CD4-positive, alpha-beta T cell treated with Interleukin-15 for 1 hour (primary cell): ENCODE data around the gene BTRC.
A peak's percentile ranks its signal among the peaks of the same experiment; 100 is the strongest.
"Not testable (repeated sequence)": the region's sequence is repeated elsewhere in the genome, so short reads cannot be mapped to it uniquely, and the experiment has no call there.

Experiments
- DNase-seq: peaks from one replicate; pipeline ENCODE4 v3.0.0-alpha.2; 2020

The BTRC gene

DNA sequence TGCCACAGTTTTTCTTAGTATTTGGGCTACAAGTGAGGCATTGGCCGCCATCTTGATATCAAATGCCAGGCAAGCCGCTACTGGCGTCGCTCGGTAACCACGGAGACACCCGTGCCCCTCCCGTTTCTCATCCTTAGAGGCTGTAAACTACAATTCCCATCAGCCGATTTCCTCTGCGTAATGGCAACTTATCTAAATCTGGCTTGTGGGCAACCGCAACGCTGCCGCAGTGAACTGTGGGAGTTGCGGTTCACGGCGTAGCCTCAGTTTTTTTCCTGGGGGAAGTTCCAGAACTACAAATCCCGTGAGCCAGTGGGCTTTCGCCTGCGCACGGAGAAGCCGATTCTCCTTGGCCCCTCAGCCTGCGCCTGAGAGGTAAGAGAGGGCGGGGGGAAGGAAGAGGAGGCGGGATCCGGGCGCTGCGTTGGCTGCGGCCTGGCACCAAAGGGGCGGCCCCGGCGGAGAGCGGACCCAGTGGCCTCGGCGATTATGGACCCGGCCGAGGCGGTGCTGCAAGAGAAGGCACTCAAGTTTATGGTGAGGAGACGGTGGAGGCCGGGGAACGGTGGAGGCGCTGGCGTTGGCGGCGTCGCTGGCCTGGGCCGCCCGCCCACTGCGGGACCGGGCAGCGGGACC is at the start of gene BTRC:
Gene BTRC, plus strand, starts transcription at position 474 of the 636 bp plus-strand sequence. Its CDS starts 16 bp downstream, at position 490.
- DNase-seq = peak; percentile 98

DNA sequence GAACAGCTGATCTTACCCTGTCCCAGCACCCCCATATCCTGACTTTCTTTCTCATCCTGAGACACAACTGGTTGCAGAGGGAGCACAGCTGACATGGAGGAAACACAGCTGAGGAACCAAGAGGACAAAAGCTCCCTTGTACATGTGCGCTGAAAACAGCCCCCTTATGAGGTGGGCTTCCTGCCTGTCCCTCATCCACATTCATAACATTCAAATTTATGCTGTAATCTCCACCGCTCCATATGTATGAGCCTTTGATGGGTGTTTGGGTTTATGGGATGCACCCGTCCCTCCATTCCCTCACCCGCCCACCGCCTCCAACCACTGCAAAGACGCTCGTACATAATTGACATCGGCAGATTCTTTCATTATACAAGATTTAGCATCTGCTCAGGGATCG is 49.6 kb upstream of the BTRC start:
- DNase-seq = no peak

DNA sequence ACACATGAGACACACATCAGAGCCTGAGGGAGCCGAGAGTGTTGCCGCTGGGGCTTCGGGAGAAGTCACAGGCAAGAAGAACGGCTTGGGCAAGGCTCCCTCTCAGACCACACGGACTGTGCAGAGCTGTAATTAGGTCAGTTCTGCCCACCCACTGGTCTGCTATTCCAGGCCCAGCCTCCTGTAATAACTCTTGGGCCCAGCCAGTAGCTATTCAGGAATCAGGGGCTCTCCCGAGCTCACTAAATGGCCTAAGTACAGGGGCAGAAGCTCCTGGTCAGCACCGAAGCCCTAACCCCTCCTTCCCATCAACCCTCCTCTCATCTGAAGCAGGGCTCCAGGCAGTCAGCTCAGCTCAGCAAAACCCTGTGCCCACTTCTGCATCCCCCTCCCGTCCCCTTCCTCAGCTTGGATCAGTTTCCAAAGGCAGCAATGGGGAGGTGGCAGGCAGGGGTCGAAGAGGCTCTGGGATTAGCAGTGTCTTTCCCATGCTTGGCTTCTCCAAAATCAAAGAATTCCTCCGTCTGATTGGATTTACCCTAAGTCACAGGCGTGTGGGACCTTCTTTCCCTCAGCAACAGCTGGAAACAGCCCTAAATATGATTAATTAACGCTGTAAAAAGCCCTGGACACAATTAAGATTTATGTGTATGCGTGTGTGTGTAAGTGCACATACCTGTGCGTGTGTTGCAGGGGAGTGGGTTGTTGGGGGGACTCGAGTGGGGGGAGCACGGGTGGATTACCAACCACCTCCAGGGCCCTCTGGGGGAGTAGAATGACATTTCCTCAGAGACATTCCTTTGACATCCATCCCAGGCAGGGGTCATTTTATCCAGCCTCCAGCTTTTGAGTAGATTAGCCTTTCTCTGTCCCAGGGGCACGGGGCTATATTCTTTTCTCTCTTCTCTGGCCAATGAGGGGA is 48.4 kb upstream of the BTRC start:
- DNase-seq = no peak

DNA sequence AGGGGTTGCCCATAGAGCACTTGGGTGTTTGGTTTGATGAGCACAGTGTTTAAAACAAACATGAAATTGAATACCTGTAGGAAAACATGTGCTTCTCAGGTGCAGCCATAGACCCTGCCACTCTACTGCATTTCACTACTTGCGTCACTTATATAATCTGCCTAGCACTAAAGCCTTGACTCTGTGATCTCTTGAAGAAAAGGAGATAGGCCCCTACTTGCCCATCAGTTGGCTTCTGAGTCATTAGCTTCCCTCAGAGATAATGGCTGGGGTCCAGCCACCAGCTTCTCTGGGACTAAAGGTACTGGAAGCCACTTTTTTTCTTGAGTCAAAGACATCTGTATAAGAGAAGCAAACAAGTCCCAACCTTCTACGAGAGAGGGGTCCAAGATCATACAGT is 45.9 kb upstream of the BTRC start:
- no peak for DNase-seq

DNA sequence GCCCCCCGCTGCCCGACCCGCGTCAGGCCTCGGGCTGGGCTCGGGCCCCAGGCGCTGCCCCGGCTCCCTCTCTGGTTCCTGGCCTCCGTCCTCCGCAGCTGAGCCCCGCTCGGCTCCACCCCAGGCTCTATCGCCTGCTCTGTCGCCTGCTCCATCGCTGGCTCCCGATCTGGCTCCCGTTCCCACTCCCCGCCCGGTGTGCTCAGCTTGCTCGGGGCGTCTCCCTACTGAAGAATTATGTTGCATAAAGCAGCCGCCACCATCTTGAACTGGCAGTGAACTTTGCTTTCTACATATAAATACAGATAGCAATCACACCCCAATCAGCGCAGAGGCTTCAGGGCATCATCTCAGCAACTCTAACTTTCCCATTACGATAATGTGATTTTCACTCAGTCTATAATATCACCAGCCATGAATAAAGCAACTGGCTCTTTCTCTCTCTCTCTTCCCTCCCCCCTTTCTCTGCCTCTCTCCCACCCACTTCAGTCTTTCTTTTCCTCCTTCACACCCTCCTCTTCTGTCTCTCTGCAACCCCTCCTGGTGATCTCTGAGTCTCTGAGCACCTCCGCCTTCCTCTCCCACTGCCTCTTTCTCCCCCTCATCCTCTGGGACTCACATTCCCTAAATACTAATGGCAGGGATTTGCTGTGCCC is 43.3 kb upstream of the BTRC start:
- no peak for DNase-seq

DNA sequence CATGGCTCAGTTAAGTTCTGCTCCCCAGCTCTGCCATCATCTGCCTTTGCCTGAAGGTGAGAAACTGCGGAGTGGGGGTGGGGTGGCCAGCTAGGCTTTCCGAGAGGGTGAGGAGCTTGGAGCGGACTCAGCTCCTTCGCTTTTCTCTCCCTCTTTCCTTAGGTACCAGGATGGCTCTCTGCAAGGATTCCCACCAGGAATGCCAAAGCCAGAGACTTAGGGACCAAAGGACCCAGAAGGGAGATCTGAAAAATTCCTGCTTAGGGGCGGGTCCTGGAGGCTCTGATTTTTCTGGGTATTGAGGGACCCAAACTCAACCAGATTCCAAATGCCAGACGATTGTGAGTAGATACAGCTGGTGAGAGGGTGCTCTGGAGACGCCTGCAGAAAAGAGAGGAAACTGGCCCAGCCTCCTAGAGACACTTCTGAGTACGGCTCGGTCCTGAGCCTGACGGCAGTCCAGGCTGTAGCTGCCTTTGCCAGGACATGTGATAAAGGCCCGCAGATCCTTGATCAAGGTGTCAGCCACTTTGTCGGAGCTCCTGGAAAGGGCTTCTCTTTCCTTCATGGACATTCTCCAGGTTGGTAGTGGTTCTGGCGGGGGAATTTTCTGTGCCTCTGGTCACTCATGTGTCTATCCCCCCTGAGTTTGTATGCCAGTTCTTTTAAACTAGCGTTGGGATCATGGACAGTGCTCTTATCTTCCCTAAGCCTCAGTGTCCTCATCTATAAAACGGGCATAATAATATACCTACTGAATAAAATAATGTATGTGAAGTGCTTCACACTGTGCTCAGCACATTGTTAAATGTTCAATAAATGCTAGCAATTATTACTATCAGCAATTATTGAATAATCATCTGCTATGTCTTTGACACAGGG is 42.5 kb upstream of the BTRC start:
- no peak for DNase-seq

DNA sequence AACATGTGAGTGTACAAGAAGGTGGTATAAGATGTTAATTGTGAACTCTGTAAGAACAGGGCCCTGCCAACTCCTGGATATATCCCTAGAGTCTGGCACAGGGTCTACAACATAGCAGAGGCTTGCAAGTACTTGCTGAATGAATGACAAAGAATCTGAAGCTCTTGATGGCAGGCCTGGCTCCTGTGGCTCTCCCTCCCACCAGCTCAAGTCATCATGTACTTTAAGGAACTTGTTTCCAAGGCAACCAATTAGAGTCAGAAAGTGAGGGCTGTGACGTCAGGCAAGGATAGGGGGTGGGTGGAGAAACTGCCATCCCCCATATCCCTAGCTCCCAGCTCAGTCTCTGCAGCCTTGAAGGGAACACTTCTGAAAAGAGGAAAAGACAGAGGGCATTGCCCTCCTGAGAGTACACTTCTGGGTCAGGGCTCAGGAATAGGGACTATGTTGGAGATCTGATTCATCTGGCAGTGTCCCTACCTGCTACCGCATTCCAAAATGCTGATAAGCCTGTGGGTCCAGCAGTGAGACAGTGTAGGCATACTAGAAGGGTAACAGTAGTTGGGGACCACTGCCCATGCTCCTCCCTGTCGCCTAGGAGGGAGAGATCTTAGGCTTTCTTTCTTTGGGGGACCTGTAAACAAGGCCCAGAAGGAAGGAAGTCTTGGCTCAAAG is 34.6 kb upstream of the BTRC start:
- no peak for DNase-seq

DNA sequence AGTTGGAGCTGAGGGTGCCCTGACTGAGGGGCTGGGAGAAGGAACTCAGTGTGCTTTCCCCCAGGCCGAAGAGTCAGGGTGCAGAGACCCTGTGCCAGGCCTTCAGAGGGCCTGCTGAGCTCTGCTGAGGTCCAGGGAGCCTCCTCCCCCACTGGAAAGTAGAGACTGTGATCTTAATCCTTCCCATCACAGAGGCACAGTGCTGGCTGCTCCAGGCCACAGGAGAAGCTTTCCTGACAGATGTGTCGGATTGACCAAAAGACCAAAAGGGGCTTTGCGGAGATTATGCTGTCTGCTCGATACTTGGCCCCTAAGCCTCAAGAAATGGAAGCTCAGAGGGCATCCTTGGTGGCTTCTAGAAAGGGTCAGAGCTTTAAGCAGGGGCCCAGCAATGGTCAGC is 32.9 kb upstream of the BTRC start:
- DNase-seq = no peak

DNA sequence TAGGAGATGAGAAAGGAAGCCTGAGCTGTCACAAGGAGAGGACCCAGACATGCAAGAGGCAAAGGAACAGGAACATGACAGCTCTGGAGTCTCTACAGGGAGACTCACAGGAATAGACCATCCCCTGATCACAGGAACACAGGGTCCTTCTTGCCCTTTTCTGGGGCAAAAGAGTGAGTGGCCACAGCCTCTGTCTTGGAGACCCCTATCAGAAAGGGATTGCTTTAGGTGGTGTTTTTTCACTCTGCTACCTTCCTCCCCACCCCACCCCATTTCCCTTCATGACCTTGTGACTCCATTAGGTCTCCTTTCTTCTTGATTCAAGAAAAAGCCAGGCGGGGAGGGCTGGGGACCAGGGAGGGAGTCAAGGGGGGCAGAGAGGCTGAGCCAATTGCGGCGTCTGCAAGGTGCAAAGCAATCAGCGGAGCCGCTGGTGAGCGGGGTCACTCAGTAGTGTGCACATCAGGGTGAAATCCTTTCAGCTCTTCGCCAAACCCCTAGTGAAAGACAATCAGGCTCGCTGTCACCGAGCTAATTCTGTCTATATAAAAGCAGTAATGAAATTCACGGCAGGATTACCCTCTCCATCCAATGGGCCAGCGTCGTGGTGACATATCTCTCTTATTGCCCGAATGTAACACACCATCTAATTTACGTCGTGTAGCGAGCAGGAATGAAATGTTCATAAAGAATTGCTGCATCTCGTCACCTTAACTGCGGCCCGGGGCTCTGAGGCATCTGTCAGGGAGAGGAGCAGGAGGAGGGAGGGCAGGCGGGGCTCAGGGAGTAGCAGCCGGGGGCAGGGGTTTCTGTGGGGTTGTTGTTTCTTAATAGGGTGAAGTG is 31.5 kb upstream of the BTRC start:
- DNase-seq = no peak

DNA sequence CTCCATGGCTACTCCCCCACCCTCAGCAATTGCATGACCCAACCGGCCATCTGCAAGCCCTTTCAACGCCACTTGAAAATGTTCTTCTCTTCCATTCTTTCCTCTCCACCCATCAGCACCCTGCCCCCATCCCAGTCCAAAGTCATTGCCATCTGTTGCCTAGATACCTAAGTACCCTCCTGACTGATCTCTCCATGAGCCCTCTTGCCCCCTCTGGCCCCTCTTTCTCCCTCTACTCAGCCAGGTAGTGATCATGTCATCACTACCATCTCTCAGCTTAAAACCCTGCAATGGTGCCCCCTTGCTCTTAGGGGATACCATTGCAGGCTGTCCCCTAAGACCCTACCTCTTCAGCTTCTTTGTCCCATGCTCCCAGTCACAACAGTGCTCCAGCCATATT is 30.5 kb upstream of the BTRC start:
- DNase-seq = no peak

DNA sequence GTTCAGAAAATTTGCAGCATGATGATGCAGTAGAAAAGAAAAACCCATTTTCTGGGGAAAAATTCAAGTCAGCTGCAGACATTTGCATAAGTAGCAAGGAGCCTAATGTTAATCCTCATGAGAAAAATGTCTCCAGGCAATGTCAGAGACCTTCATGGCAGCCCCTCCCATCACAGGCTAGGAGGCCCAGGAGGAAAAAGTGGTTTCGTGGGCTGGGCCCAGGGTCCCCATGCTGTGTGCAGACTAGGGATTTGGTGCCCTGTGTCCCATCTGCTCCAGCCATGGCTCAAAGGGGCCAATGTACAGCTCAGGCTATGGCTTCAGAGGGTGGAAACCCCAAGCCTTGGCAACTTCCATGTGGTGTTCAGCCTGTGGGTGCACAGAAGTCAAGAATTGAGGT is 26.5 kb upstream of the BTRC start:
- not testable (repeated sequence) for DNase-seq

DNA sequence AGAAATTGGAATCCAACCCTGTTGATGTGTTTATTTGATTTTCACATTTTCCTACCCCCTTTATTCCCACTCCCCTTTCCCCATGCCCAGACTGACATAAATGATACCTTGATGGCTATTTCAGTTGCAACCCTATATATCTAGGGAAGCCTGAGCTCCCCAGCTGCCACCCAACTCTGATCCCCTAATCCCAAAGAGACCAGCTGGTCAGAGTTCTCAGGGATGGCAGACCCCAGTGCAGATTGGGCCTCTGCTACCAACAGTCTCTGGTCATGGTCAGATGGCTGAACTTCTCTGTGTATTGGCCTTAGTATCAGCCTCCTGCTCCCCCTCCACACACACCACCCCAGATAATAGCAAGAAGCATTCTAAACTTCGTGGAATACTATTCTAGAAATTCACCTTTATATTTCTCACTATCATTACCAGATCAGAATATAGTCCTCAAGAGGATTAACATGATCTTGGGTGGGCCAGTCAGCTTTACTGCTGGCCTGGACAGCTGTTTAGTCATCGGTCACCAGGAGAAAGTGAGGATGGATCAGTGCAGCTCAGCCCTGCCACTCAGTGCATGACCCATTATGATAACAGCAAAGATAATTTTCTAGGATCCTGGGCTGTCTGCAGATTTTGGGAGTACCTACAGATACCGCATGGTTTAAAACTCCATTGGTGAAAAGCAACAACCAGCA is 24.5 kb upstream of the BTRC start:
- no peak for DNase-seq

DNA sequence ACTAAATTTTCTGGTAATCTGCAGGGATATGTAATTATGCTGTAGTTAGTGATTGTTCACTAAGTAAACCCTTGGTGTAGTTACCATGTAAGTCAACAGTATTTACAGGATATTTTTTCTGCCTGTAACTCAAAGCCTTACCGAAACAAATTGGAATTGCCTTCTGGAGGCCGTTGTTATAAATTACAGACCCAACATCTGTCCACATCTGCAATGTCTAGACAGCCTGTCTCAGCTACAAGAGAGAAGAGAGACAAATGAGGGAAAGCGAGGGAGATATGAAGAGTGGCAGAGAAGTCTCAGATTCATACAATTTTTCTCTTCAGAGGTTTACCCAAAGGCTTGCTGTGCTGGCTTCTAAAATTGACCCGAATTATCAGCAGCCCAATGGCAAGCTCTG is 23.7 kb upstream of the BTRC start:
- no peak for DNase-seq

DNA sequence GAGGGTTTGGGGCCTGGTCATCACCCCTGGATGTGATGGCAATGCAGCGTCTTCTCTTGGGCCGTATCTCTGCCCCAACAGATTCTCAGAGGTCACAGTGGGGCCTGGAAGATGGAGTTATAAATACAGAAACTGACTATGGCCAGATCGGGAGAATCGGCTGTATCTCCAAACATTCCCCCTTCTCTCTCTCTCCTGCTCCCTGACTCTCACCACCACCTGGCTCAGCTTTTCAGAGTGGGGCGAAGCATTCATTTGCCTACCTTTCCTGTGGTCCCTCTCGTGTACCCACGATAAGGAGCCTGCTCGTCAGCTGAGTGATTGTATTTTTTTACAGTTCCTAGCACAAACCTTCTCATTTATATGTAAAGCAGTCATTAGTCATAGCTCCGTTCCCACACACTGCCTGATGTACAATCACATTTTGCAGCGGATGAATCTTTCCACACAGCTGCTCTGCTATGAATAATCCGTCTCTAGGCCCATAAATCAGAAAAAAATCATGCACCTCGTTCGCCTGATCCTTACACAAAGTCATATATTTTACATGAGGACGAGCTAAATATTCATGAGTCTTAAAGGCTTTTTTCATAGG is 23.2 kb upstream of the BTRC start:
- DNase-seq = no peak

DNA sequence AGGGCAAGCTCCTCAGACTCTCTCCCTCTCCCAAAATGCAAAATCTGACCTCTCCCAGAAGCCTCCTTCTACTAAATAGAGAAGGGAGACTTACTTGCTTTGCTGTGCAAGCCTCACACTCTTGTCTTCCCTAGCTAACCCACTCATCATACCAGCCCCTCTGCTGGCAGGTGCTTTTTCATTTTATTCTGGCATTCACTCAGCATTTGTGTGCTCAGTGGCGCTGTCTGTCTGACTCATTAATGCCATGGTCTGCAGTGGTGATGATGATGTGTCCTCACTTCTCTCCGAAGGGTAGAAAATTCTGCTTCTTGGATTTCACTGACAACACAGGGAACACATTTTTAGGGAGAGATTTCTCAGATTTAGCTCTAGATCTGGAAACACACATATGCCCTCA is 22.0 kb upstream of the BTRC start:
- DNase-seq = no peak

DNA sequence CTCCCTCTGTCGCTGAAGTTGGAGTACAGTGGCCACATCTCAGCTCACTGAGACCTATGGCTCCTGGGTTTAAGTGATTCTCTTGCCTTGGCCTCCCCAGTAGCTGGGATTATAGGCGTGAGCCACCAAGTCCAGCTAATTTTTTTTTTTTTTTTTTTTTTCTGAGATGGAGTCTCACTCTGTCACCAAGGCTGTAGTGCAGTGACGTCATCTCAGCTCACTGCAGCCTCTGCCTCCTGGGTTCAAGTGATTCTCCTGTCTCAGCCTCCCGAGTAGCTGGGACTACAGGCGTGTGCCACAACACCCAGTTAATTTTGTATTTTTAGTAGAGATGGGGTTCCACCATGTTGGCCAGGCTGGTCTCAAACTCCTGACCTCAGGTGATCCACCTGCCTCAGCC is 19.7 kb upstream of the BTRC start:
- DNase-seq = not testable (repeated sequence)

DNA sequence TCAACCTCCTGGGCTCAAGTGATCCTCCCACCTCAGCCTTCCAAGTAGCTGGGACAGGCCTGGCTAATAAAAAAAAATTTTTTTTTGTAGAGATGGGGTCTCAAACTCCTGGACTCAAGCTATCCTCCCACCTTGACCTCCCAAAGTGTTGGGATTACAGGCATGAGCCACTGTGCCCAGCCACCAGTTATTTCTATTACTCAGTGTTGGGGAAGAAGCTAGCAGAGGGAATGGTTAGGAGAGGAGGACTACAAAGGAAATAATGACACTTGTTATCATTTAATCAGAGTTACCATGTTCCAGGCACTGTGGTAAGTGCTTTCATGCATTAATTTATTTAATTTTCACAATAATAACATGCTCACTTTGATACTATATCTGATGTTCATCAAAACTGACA is 17.6 kb upstream of the BTRC start:
- DNase-seq = no peak

DNA sequence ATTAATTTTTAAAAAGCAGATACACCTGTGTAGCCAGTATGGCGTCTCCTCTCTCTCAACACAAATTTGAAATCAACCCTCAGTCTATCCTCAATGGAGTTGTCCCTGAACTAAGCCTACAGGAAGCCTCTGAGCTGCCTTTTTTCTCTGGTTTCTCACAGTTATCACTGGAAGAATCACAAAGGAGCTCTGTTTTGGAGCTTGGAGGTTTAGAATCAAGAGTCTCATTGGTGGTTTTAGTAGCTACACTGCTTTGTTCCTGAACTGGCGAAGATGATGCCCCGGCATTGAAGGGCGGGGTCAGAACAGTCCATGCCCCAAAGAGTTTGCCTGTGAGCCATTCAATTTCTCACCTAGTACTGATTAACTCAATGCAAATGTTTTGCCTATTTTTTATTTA is 16.1 kb upstream of the BTRC start:
- no peak for DNase-seq

DNA sequence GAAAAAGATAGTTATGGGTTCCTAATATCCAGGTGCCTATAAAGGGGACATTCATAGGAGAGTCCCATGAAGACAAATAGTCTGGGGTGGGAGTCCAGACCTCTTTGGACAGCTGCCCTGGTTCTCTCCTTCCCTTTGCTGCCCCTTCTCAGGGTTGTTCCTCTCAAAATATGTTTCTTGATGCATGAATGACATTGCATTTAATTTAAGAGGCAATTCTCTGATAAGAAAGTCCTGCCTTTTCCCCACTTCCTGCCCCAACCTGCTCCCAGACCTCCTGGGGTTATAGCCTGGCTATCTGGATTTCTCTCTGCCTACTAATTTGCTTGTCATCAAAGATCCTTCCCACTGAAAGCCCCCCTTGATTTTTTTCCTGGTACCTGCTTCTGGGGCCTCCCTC is 12.5 kb upstream of the BTRC start:
- DNase-seq = no peak

DNA sequence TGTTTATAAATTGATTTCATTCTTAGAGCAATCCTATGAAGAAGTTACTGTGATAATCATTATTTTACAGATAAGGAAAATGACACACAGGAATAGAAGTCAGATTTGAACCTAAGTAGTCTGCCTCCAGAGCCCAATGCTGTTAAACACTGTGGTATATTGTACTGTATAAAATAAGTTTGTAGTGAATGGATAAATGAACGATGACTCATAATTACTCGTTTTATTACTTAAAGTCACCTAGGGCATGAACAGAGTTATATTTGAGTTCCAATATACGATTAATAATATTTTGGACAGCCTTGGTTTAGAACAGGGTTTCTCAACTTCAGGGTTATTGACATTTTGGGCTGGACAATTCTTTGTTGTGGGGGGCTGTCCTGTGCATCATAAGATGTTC is 7.8 kb upstream of the BTRC start:
- DNase-seq = no peak
